Thymus (tissue), 11 donors: ENCODE data around the gene TENM3. TPM values are rescaled to one million over a fixed set of nuclear protein-coding genes. Genes with fewer than 3 reads are reported as not detected.

Experiments used
- DNase-seq, 9 donors: peaks; one replicate each; pipeline ENCODE4 v3.0.0-alpha.2; 2013; ENCODE audit warnings: low spot score in 9 of 9, low read depth in 6 of 9, missing footprints in 1 of 9
- H3K27ac ChIP-seq, 2 donors: one replicate each; pipeline ENCODE4 v1.5.1; 2013; ENCODE audit warnings: control low read depth in 1 of 2, low read depth in 1 of 2, low read length in 1 of 2, mild to moderate bottlenecking in 1 of 2, moderate library complexity in 1 of 2
- H3K27me3 ChIP-seq, 2 donors: one replicate each; pipeline ENCODE4 v1.5.1; 2013; ENCODE audit warnings: low read length in 1 of 2; ENCODE audit not compliant: control insufficient read depth in 2 of 2, insufficient read depth in 1 of 2
- H3K36me3 ChIP-seq, 2 donors: one replicate each; pipeline ENCODE4 v1.5.1; 2013; ENCODE audit warnings: low read length in 1 of 2, mild to moderate bottlenecking in 1 of 2, moderate library complexity in 1 of 2; ENCODE audit not compliant: control insufficient read depth in 2 of 2, insufficient read depth in 2 of 2
- H3K4me1 ChIP-seq, 2 donors: one replicate each; pipeline ENCODE4 v1.5.1; 2013; ENCODE audit warnings: low read length in 2 of 2; ENCODE audit not compliant: control insufficient read depth in 2 of 2, insufficient read depth in 2 of 2
- H3K4me3 ChIP-seq, 2 donors: one replicate each; pipeline ENCODE4 v1.5.1; 2013; ENCODE audit warnings: low read length in 2 of 2, control low read depth in 1 of 2, mild to moderate bottlenecking in 1 of 2
- H3K9me3 ChIP-seq, 2 donors: one replicate each; pipeline ENCODE4 v1.5.1; 2013; ENCODE audit warnings: low read length in 1 of 2, mild to moderate bottlenecking in 1 of 2; ENCODE audit not compliant: control insufficient read depth in 2 of 2, insufficient read depth in 1 of 2
- WGBS: extraction: QIAGEN DNeasy Blood & Tissue Kit; methylation state at CpG from one replicate; pipeline ENCODE4 v1.1.7; 2013; 5-methylcytosine and 5-hydroxymethylcytosine counted together
- polyA plus RNA-seq: library from polyadenylated mRNA; stranded (reverse); fragments of 200-250 nt; gene quantifications from one replicate; pipeline ENCODE4 v1.2.3, GENCODE V29; 2013
- total RNA-seq: library from RNA; stranded (reverse); fragments of 120-200 nt; gene quantifications from one replicate; pipeline ENCODE4 v1.2.4, GENCODE V29; 2013
- donor health status: healthy.

Gene TENM3
- total and polyA plus RNA-seq, 2 donors = 2.1 to 9.5 TPM

DNA sequence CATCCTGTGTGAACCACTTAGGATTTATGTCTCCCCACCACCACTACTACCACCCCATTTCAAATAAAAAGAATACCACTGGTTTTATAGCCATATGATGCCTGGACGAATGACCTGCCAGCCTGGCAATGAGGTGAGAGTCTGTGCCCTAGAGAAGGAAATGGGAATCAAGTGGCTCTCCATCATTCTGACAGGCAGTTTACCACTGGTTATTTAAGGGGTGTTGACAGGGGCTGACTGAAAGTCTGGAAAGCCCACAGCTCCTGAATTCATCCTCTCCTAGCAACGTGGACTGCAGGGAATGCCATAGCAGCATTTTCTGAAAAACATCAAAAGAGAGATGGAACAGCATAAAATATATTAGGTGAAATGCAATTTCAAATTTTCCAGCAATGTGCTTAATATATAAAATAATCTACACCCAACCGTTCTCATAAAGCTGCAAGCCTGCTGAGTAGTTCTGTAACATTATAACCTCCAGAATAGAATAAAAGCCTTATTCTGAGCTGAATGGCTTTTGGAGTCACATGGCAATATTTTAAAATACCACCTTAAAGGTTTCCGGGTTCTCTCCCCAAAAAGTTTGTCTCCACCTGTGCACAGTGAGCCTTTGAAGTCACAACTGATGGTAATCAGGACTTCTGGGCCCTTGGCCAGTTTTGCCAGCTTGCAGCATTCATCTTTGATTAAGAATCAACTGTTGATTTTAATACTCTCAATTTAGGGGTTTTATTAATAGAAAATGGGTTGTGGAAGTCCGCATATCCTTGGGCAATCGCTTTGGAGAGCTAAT, 552.4 kb downstream of the TENM3 start:
- Histone ChIP-seq H3K4me1 (no peaks in the 10 kb centered on the region), H3K9me3 (peaks cover 0 to 13% of the 10 kb centered on the region in 2 donors), H3K4me3 (no peak overlapping the region), H3K36me3 (no peaks in the 10 kb centered on the region), H3K27ac (no peak overlapping the region), H3K27me3 (no peaks in the 10 kb centered on the region)
- no peak for DNase-seq
- WGBS = 78% methylated on average over 6 of the region's 6 CpGs

DNA sequence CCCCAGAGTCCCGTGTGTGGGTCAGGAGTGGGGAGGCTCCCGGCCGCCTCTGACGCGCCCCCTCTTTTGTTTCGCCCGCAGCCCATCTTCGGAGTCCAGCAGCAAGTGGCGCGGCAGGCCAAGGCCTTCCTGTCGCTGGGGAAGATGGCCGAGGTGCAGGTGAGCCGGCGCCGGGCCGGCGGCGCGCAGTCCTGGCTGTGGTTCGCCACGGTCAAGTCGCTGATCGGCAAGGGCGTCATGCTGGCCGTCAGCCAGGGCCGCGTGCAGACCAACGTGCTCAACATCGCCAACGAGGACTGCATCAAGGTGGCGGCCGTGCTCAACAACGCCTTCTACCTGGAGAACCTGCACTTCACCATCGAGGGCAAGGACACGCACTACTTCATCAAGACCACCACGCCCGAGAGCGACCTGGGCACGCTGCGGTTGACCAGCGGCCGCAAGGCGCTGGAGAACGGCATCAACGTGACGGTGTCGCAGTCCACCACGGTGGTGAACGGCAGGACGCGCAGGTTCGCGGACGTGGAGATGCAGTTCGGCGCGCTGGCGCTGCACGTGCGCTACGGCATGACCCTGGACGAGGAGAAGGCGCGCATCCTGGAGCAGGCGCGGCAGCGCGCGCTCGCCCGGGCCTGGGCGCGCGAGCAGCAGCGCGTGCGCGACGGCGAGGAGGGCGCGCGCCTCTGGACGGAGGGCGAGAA, 556.5 kb downstream of the TENM3 start:
- Histone ChIP-seq H3K27me3 (no peaks in the 10 kb centered on the region), H3K4me1 (no peaks in the 10 kb centered on the region), H3K36me3 (no peaks in the 10 kb centered on the region), H3K9me3 (peaks cover 1 to 13% of the 10 kb centered on the region in 2 donors), H3K27ac (no peak overlapping the region), H3K4me3 (no peak overlapping the region)
- WGBS = 94% methylated on average over 85 of the region's 85 CpGs
- no peak for DNase-seq

DNA sequence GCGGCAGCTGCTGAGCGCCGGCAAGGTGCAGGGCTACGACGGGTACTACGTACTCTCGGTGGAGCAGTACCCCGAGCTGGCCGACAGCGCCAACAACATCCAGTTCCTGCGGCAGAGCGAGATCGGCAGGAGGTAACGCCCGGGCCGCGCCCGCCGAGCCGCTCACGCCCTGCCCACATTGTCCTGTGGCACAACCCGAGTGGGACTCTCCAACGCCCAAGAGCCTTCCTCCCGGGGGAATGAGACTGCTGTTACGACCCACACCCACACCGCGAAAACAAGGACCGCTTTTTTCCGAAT, 557.0 kb downstream of the TENM3 start:
- H3K27me3 ChIP-seq = no peaks in the 10 kb centered on the region
- H3K36me3 ChIP-seq = no peaks in the 10 kb centered on the region
- no peak for DNase-seq
- H3K9me3 ChIP-seq = peaks cover 1 to 13% of the 10 kb centered on the region in 2 donors
- no peak overlapping the region for H3K4me3 ChIP-seq
- H3K4me1 ChIP-seq = no peaks in the 10 kb centered on the region
- H3K27ac ChIP-seq = no peak overlapping the region
- 83% methylated on average over 29 of the region's 29 CpGs for WGBS

DNA sequence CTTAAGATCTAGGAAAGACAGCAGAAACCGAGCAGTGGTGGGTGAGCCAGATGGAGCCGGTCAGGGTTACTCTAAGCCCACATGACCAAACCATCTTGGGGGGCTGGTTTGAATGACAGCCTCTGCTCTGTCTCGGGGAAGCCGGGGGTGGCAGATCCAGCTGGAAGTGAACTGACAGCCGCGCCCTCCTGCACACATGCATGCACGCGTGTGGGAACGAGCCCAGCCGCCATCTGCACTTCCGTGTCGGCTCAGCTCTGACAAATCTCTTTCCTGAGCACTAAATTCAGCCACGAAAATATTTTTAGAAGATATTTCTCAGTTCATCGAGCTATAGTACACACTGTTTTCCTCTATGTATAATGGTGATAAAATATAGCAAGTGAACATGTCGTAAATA, 558.4 kb downstream of the TENM3 start:
- Histone ChIP-seq H3K9me3 (peaks cover 1 to 13% of the 10 kb centered on the region in 2 donors), H3K4me1 (peaks cover 0 to 6% of the 10 kb centered on the region in 2 donors), H3K27me3 (peaks cover 0 to 12% of the 10 kb centered on the region in 2 donors), H3K27ac (no peak overlapping the region), H3K36me3 (no peaks in the 10 kb centered on the region), H3K4me3 (no peak overlapping the region)
- no peak for DNase-seq
- WGBS = 84% methylated on average over 15 of the region's 15 CpGs

DNA sequence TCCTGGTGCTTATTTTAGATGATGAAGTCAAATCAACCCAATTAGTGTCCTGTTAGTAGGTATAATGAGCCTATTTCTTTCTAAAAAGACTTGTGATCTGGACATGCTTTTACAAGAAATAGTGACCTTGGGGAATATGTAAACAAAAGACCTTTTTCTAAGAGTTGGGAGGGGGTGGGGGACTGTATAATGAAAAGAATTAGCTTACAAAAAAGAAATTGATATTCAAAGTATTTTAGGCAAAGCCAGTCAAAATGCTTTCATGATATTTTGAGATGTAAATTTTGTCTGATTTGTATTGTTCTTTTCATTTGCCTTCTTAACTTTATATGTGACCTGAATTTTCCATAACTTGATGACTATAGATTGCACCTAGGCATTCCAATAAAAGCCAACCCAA, 559.4 kb downstream of the TENM3 start:
- H3K36me3 ChIP-seq = no peaks in the 10 kb centered on the region
- DNase-seq = no peak

DNA sequence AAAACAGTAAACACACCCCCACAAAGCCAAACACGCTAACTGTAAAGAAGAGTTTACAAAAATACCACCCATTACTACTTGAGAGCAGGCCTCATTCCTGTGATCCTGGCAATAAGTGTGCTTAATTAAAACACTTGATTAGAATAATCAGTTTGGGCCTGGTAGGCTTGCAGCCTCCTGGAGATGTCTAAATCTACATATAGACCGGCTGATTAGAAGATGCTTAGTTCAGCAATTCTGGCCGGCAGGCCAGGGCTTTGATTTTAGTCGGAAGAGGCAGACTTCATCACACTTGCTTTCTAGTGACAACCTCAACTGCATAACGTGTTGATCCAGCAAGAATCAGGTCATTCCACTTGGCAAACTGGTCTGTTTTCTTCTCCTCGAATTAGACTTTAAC, 560.0 kb downstream of the TENM3 start:
- WGBS = 93% methylated on average over 6 of the region's 6 CpGs
- peaks cover 1 to 13% of the 10 kb centered on the region in 2 donors for H3K9me3 ChIP-seq
- H3K36me3 ChIP-seq = no peaks in the 10 kb centered on the region
- H3K27ac ChIP-seq = no peak overlapping the region
- H3K4me1 ChIP-seq = peaks cover 0 to 13% of the 10 kb centered on the region in 2 donors
- DNase-seq = no peak
- H3K27me3 ChIP-seq = peaks cover 0 to 23% of the 10 kb centered on the region in 2 donors
- no peak overlapping the region for H3K4me3 ChIP-seq

More for the DNA sequence above, 559.4 kb downstream of the TENM3 start:
- Histone ChIP-seq H3K9me3 (peaks cover 1 to 13% of the 10 kb centered on the region in 2 donors), H3K27me3 (peaks cover 0 to 21% of the 10 kb centered on the region in 2 donors), H3K27ac (no peak overlapping the region), H3K4me1 (peaks cover 0 to 13% of the 10 kb centered on the region in 2 donors), H3K4me3 (no peak overlapping the region)

DNA sequence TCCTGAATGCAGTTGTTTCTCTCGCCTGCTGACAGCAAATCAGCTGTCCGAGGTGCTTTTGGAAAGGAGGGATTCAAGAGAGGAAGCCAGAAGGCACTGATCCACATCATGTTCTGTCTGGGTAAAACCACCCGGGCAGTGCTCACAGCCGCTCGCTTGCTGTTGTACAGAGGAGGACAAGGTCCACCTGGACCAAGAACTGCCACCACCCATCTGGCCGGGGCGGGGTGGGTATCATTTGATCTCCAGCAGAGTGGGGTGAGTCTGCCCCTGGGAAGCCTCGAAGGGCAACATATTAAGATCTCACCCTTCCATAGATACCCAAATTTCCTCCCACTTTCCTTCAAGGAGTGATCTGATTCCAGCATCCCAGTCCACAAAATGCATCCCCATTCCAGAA, 560.9 kb downstream of the TENM3 start:
- Histone ChIP-seq H3K9me3 (peaks cover 1 to 10% of the 10 kb centered on the region in 2 donors), H3K27me3 (peaks cover 0 to 23% of the 10 kb centered on the region in 2 donors), H3K4me1 (peaks cover 2 to 20% of the 10 kb centered on the region in 2 donors), H3K4me3 (no peak overlapping the region), H3K36me3 (no peaks in the 10 kb centered on the region), H3K27ac (no peak overlapping the region)
- 96% methylated on average over 8 of the region's 8 CpGs for WGBS
- no peak for DNase-seq

DNA sequence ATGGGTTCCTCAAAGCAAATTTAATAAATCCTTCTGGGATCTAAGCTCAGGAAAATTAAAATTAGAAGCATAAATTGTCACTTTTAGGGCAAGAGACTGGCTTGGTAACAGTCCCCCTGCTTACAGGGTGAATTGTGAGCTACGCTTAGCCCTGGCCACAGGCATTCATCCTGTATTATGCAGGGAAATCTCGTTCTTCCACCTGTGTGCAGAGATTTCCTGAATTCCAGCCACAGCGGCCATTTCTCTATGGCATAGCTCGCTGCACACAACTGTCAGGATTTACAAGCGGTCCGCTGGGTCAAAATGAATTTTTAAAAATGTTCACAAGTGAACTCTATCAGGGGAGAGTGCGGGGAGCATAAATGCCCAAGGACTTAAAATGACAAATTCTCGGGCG, 562.1 kb downstream of the TENM3 start:
- H3K9me3 ChIP-seq = peaks cover 3 to 6% of the 10 kb centered on the region in 2 donors
- peaks cover 0 to 23% of the 10 kb centered on the region in 2 donors for H3K27me3 ChIP-seq
- H3K4me1 ChIP-seq = peaks cover 2 to 27% of the 10 kb centered on the region in 2 donors
- no peaks in the 10 kb centered on the region for H3K36me3 ChIP-seq
- DNase-seq = no peak
- H3K27ac ChIP-seq = no peak overlapping the region
- WGBS = 81% methylated on average over 9 of the region's 9 CpGs
- no peak overlapping the region for H3K4me3 ChIP-seq

DNA sequence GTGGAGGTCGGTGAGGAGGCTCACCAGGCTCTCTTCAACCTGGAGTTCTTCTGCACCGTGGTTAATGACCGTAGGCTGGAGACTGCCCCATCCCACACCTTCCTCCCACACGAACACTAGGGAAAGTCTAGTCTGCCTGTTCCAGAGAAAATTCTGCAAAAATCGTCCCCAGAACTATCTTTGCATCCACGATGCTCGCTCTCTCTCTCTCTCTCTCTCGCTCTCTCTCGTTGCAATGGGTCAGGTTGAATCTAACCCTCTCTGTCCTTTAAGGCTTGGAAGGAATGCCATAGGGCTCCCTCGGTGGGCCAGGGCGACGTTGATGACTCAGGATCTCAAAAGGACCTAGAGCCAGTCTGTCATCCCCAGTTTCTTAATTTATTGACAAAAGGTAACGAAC, 562.5 kb downstream of the TENM3 start:
- WGBS = 74% methylated on average over 13 of the region's 13 CpGs

More for the DNA sequence above, 562.5 kb downstream of the TENM3 start:
- peaks cover 2 to 27% of the 10 kb centered on the region in 2 donors for H3K4me1 ChIP-seq
- no peaks in the 10 kb centered on the region for H3K36me3 ChIP-seq
- no peak overlapping the region for H3K27ac ChIP-seq
- no peak overlapping the region for H3K4me3 ChIP-seq
- peaks cover 0 to 23% of the 10 kb centered on the region in 2 donors for H3K27me3 ChIP-seq
- DNase-seq = no peak
- peaks cover 3 to 6% of the 10 kb centered on the region in 2 donors for H3K9me3 ChIP-seq
